ENCODE results near the gene PEF1. TPM values are rescaled to one million over a fixed set of nuclear protein-coding genes. Genes with fewer than 3 reads are reported as not detected.

PEF1 gene
- total and polyA plus RNA-seq, 2 of the 8 experiments (the other 6 are each of a cell fraction or from before 2014, with no cell fraction given), result 35.2 to 69.2 TPM

DNA sequence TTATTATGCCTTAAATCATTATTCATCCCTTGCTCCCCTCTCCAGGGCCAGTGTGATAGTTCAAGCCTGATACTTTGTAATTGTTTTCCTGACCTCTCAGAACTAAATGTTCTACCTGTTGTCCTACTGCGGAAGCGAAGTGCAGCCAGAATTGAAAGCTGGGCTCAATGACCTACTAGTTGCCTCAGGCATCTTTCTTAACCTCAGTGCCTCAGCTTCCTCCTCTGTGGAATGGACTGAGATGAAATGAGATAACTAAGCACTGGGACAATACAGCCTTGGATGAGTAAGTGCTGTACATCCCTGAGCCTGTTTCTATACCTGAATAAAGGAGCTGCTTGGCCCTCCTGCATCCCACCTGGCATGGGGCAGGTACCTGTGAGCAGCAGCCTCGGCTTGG is 32.7 kb upstream of the PEF1 start (continued):
- TF ChIP-seq BRCA1 (IDR thresholded peaks at IDR 0.05; ENCODE audit: low read depth, low read length), result no peak
- no peak for TF ChIP-seq SUZ12 (IDR thresholded peaks at IDR 0.05; ENCODE audit: low read length)
- no peak for TF ChIP-seq GTF2F1 (IDR thresholded peaks at IDR 0.05; ENCODE audit: borderline replicate concordance, low read depth, low read length)
- no peak for TF ChIP-seq EGR1 (IDR thresholded peaks at IDR 0.05; ENCODE audit: borderline replicate concordance, low read depth, low read length)
- no peak for TF ChIP-seq RNF2 (IDR thresholded peaks at IDR 0.05; ENCODE audit: borderline replicate concordance, low read depth, low read length, missing control alignments, poor library complexity, severe bottlenecking)
- no peak for TF ChIP-seq TEAD4 (IDR thresholded peaks at IDR 0.05; ENCODE audit: low read depth, low read length)
- TF ChIP-seq, protein P1, sequence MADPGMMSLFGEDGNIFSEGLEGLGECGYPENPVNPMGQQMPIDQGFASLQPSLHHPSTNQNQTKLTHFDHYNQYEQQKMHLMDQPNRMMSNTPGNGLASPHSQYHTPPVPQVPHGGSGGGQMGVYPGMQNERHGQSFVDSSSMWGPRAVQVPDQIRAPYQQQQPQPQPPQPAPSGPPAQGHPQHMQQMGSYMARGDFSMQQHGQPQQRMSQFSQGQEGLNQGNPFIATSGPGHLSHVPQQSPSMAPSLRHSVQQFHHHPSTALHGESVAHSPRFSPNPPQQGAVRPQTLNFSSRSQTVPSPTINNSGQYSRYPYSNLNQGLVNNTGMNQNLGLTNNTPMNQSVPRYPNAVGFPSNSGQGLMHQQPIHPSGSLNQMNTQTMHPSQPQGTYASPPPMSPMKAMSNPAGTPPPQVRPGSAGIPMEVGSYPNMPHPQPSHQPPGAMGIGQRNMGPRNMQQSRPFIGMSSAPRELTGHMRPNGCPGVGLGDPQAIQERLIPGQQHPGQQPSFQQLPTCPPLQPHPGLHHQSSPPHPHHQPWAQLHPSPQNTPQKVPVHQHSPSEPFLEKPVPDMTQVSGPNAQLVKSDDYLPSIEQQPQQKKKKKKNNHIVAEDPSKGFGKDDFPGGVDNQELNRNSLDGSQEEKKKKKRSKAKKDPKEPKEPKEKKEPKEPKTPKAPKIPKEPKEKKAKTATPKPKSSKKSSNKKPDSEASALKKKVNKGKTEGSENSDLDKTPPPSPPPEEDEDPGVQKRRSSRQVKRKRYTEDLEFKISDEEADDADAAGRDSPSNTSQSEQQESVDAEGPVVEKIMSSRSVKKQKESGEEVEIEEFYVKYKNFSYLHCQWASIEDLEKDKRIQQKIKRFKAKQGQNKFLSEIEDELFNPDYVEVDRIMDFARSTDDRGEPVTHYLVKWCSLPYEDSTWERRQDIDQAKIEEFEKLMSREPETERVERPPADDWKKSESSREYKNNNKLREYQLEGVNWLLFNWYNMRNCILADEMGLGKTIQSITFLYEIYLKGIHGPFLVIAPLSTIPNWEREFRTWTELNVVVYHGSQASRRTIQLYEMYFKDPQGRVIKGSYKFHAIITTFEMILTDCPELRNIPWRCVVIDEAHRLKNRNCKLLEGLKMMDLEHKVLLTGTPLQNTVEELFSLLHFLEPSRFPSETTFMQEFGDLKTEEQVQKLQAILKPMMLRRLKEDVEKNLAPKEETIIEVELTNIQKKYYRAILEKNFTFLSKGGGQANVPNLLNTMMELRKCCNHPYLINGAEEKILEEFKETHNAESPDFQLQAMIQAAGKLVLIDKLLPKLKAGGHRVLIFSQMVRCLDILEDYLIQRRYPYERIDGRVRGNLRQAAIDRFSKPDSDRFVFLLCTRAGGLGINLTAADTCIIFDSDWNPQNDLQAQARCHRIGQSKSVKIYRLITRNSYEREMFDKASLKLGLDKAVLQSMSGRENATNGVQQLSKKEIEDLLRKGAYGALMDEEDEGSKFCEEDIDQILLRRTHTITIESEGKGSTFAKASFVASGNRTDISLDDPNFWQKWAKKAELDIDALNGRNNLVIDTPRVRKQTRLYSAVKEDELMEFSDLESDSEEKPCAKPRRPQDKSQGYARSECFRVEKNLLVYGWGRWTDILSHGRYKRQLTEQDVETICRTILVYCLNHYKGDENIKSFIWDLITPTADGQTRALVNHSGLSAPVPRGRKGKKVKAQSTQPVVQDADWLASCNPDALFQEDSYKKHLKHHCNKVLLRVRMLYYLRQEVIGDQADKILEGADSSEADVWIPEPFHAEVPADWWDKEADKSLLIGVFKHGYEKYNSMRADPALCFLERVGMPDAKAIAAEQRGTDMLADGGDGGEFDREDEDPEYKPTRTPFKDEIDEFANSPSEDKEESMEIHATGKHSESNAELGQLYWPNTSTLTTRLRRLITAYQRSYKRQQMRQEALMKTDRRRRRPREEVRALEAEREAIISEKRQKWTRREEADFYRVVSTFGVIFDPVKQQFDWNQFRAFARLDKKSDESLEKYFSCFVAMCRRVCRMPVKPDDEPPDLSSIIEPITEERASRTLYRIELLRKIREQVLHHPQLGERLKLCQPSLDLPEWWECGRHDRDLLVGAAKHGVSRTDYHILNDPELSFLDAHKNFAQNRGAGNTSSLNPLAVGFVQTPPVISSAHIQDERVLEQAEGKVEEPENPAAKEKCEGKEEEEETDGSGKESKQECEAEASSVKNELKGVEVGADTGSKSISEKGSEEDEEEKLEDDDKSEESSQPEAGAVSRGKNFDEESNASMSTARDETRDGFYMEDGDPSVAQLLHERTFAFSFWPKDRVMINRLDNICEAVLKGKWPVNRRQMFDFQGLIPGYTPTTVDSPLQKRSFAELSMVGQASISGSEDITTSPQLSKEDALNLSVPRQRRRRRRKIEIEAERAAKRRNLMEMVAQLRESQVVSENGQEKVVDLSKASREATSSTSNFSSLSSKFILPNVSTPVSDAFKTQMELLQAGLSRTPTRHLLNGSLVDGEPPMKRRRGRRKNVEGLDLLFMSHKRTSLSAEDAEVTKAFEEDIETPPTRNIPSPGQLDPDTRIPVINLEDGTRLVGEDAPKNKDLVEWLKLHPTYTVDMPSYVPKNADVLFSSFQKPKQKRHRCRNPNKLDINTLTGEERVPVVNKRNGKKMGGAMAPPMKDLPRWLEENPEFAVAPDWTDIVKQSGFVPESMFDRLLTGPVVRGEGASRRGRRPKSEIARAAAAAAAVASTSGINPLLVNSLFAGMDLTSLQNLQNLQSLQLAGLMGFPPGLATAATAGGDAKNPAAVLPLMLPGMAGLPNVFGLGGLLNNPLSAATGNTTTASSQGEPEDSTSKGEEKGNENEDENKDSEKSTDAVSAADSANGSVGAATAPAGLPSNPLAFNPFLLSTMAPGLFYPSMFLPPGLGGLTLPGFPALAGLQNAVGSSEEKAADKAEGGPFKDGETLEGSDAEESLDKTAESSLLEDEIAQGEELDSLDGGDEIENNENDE (IDR thresholded peaks at IDR 0.05; ENCODE audit: insufficient replicate concordance, low read length), result no peak
- TF ChIP-seq EP300 (IDR thresholded peaks at IDR 0.05; ENCODE audit: borderline replicate concordance in 1 of 2, low read depth in 2 of 2, low read length in 2 of 2), result no peak
